ENCODE data around the gene USP32. TPM values are rescaled to one million over a fixed set of nuclear protein-coding genes. Genes with fewer than 3 reads are reported as not detected.

The USP32 gene
- total RNA-seq, 4 donors from 2014 or later: 14.7 to 86.0 (median 54.8) TPM

DNA sequence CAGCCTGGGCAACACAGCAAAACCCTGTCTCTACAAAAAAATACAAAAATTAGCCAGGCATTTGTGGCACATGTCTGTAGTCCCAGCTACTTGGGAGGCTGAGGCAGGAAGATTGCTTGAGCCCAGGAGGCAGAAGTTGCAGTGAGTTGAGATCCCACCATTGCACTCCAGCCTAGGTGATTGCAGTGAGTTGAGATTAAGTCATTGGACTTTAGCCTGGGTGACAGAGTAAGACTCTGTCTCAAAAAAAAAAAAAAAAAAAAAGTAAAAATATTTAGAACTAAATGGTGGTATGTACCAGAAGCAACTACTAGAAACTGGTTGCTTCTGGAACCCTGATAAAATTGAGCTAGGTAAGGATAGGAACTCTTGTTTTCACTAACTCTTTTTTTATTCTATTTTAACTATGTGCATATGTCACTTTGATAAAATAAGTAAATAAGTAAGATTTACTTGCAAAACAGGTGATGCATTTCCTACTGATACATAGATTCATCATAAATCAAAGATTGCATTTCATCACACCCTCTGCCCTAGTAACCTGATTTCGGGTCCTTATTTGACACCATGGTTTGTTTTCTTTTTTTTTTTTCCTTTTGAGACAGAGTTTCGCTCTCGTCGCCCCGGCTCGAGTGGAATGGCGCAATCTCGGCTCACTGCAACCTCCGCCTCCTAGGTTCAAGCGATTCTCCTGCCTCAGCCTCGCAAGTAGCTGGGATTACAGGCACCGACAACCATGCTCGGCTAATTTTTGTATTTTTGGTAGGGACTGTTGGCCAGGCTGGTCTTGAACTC lies 66.0 kb downstream of the USP32 start:
- DNase-seq: no peak
- Histone ChIP-seq H3K4me1 (peaks cover 0 to 8% (median 0%) of the 10 kb centered on the region in 4 donors), H3K36me3 (no peaks in the 10 kb centered on the region), H3K4me3 (no peak overlapping the region), H3K27me3 (no peaks in the 10 kb centered on the region), H3K27ac (no peak overlapping the region), H3K9me3 (no peaks in the 10 kb centered on the region)
- no peak for TF ChIP-seq POLR2AphosphoS5 (IDR thresholded peaks at IDR 0.05)
- WGBS, 2 donors (ENCODE audit: low coverage in 1 of 2): 93% methylated on average over 13 of the region's 13 CpGs
- in situ Hi-C loops (cut with MboI; ENCODE audit: low pct_ligation_motif_present in 1 of 4, low pct_unique_long_range_greater_than_20kb in 1 of 4, low sequenced_read_pairs in 3 of 4): no loop called here
- intact Hi-C loops (cut with DNase I; ENCODE audit: low total_unique reads): no loop called here

DNA sequence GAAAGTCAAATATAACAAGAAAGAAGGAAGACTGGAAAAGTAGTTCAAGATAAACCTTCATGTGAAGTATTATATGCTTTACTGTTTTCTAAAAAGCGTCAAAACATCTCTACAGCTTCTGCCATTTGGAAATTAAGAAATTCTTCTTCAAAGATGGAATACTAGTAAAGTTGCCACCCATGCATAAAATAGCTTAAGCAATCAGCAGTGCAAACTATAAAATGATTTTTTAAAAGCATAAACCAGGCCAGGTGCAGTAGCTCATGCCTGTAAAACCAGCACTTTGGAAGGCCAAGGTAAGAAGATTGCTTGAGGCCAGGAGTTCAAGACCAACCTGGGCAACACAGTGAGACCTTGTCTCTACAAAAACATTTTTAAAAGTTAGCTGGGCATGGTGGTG lies 68.2 kb downstream of the USP32 start:
- in situ Hi-C loops (cut with MboI; ENCODE audit: low pct_ligation_motif_present in 1 of 4, low pct_unique_long_range_greater_than_20kb in 1 of 4, low sequenced_read_pairs in 3 of 4): no loop called here
- Histone ChIP-seq H3K4me1 (peaks cover 0 to 8% (median 0%) of the 10 kb centered on the region in 4 donors), H3K4me3 (no peak overlapping the region), H3K9me3 (no peaks in the 10 kb centered on the region), H3K27me3 (no peaks in the 10 kb centered on the region), H3K27ac (no peak overlapping the region), H3K36me3 (no peaks in the 10 kb centered on the region)
- no peak for DNase-seq
- TF ChIP-seq EP300 (IDR thresholded peaks at IDR 0.05; ENCODE audit: low read depth): no peak
- WGBS, 2 donors (ENCODE audit: low coverage in 1 of 2): 92 to 100% methylated on average over 1 of the region's 1 CpG
- intact Hi-C loops (cut with DNase I; ENCODE audit: low total_unique reads): no loop called here

DNA sequence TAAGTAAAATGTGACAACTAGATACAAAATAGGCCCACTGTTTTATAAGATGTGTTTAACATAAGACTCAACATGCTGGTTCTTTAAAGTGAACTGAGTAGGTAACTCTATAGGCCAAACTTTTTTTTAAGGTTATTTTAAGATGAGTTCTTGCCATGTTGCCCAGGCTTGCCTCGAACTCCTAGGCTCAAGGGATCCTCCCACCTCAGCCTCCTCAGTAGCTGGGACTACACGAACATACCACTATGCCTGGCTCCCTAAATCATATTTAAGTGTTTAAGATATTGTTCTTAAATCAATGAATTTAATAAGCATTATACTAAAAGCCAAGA lies 69.9 kb downstream of the USP32 start:
- no peaks in the 10 kb centered on the region for H3K9me3 ChIP-seq
- in situ Hi-C loops (cut with MboI; ENCODE audit: low pct_ligation_motif_present in 1 of 4, low pct_unique_long_range_greater_than_20kb in 1 of 4, low sequenced_read_pairs in 3 of 4): no loop called here
- WGBS, 2 donors (ENCODE audit: low coverage in 1 of 2): 96 to 100% methylated on average over 2 of the region's 2 CpGs
- no peak overlapping the region for H3K27ac ChIP-seq
- no peak for DNase-seq
- no peak overlapping the region for H3K4me3 ChIP-seq
- TF ChIP-seq POLR2A (IDR thresholded peaks at IDR 0.05) (no peak), EP300 (IDR thresholded peaks at IDR 0.05; ENCODE audit: low read depth) (no peak), POLR2AphosphoS5 (IDR thresholded peaks at IDR 0.05) (no peak)
- TF ChIP-seq, protein P1, sequence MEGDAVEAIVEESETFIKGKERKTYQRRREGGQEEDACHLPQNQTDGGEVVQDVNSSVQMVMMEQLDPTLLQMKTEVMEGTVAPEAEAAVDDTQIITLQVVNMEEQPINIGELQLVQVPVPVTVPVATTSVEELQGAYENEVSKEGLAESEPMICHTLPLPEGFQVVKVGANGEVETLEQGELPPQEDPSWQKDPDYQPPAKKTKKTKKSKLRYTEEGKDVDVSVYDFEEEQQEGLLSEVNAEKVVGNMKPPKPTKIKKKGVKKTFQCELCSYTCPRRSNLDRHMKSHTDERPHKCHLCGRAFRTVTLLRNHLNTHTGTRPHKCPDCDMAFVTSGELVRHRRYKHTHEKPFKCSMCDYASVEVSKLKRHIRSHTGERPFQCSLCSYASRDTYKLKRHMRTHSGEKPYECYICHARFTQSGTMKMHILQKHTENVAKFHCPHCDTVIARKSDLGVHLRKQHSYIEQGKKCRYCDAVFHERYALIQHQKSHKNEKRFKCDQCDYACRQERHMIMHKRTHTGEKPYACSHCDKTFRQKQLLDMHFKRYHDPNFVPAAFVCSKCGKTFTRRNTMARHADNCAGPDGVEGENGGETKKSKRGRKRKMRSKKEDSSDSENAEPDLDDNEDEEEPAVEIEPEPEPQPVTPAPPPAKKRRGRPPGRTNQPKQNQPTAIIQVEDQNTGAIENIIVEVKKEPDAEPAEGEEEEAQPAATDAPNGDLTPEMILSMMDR (IDR thresholded peaks at IDR 0.05): no peak
- no peaks in the 10 kb centered on the region for H3K27me3 ChIP-seq
- intact Hi-C loops (cut with DNase I; ENCODE audit: low total_unique reads): no loop called here
- H3K36me3 ChIP-seq: no peaks in the 10 kb centered on the region
- H3K4me1 ChIP-seq: peaks cover 0 to 8% (median 0%) of the 10 kb centered on the region in 4 donors

DNA sequence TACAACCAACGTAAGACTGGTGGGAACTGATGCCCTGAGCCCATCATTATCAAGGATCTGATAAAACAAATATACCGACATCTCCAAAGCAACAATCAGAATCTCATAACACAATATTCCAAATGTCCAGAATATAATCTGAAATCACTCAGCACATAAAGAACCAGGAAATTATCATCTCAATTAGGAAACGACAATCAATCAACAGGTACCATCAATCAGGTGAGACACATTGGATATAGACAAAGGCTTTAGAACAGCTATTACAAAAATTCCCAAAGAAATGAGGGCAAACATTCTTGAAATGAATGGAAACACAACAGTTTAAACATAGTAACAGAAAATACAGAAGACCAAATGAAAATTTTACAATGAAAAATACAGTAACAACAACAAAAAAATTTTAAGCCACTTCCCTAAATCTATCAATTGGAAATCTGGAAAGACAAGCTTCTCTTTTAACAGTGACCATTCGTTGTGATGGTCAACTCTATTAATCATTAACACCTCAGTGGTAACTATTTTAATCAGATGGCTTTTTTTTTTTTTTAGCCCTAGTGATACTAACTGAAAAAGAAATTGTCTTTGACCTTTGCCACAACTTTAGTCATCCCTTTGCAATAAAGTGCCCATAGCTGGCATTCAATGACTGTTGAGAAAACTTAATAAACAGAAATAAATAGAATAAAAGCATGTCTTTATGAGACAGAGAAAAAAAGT lies 70.4 kb downstream of the USP32 start:
- 74 to 78% methylated on average over 4 of the region's 4 CpGs for whole genome bisulfite sequencing, 2 donors (ENCODE audit: low coverage in 1 of 2)
- in situ Hi-C loops (cut with MboI; ENCODE audit: low pct_ligation_motif_present in 1 of 4, low pct_unique_long_range_greater_than_20kb in 1 of 4, low sequenced_read_pairs in 3 of 4) (no loop called here), intact Hi-C loops (cut with DNase I; ENCODE audit: low total_unique reads) (no loop called here)

DNA sequence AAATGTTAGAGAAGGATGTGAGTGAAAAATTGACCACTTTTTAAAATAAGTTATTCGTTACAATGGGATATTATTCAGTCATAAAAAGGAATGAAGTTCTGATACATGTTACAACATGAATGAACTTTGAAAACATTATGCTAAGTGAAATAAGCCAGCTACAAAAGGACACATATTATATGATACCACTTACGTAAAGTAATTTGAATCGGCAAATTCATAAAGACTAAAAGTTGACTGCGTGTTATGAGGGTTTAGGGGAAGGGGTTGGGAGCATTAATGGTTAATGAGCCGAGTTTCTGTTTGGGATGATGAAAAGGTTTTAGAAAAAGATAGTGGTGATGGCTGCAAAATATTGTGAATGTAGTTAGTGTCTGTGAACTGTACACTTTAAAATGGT lies 73.1 kb downstream of the USP32 start:
- 92 to 94% methylated on average over 5 of the region's 5 CpGs for WGBS, 2 donors (ENCODE audit: low coverage in 1 of 2)
- no peaks in the 10 kb centered on the region for H3K27me3 ChIP-seq
- H3K27ac ChIP-seq: no peak overlapping the region
- TF ChIP-seq EP300 (IDR thresholded peaks at IDR 0.05; ENCODE audit: low read depth) (no peak), POLR2A (IDR thresholded peaks at IDR 0.05) (no peak)
- TF ChIP-seq, protein P1 (IDR thresholded peaks at IDR 0.05): no peak
- peaks cover 0 to 8% (median 0%) of the 10 kb centered on the region in 4 donors for H3K4me1 ChIP-seq
- H3K4me3 ChIP-seq: no peak overlapping the region
- in situ Hi-C loops (cut with MboI; ENCODE audit: low pct_ligation_motif_present in 1 of 4, low pct_unique_long_range_greater_than_20kb in 1 of 4, low sequenced_read_pairs in 3 of 4) (no loop called here), intact Hi-C loops (cut with DNase I; ENCODE audit: low total_unique reads) (no loop called here)
- no peak for DNase-seq
- no peaks in the 10 kb centered on the region for H3K36me3 ChIP-seq
- no peaks in the 10 kb centered on the region for H3K9me3 ChIP-seq

More for the DNA sequence above, 70.4 kb downstream of the USP32 start:
- Histone ChIP-seq H3K4me3 (no peak overlapping the region), H3K27ac (no peak overlapping the region), H3K9me3 (no peaks in the 10 kb centered on the region), H3K36me3 (no peaks in the 10 kb centered on the region), H3K4me1 (peaks cover 0 to 8% (median 0%) of the 10 kb centered on the region in 4 donors), H3K27me3 (no peaks in the 10 kb centered on the region)
- DNase-seq: no peak
- TF ChIP-seq, protein P1 (IDR thresholded peaks at IDR 0.05): no peak
- TF ChIP-seq EP300 (IDR thresholded peaks at IDR 0.05; ENCODE audit: low read depth) (no peak), POLR2A (IDR thresholded peaks at IDR 0.05) (no peak), POLR2AphosphoS5 (IDR thresholded peaks at IDR 0.05) (no peak)
